ENCODE measurements around the gene TUBA1C. TPM values are rescaled to one million over a fixed set of nuclear protein-coding genes. Genes with fewer than 3 reads are reported as not detected.
A peak's percentile ranks its signal among the peaks of the same experiment; 100 is the strongest.

TUBA1C gene
- total RNA-seq, 4 donors from 2014 or later = 45.5 to 142 (median 55.1) TPM

- H3K9me3 ChIP-seq = no peaks in the 10 kb centered on the region
- H3K36me3 ChIP-seq = no peaks in the 10 kb centered on the region
- no peak for DNase-seq (ENCODE audit: low spot score in 2 of 2)
- H3K27ac ChIP-seq = no peak overlapping the region
- H3K4me1 ChIP-seq = no peaks in the 10 kb centered on the region
- TF ChIP-seq EP300 (IDR thresholded peaks at IDR 0.05) (no peak), CTCF (IDR thresholded peaks at IDR 0.05) (no peak), POLR2A (IDR thresholded peaks at IDR 0.05) (no peak)
- no peak overlapping the region for H3K4me3 ChIP-seq
- peaks cover 0 to 29% of the 10 kb centered on the region in 2 donors for H3K27me3 ChIP-seq
- 78 to 84% methylated on average over 16 to 25 of the region's 25 CpGs for WGBS, 2 donors
Observed at GRCh38 chr12:49283541-49284429, 18.9 kb downstream of the TUBA1C start.

GRCh38 chr12:49284672-49285071, 19.8 kb downstream of the TUBA1C start:
- no peak for DNase-seq (ENCODE audit: low spot score in 2 of 2)
- H3K9me3 ChIP-seq = no peaks in the 10 kb centered on the region
- H3K27me3 ChIP-seq = peaks cover 0 to 29% of the 10 kb centered on the region in 2 donors
- WGBS, 2 donors = 74 to 86% methylated on average over 4 of the region's 4 CpGs
- H3K27ac ChIP-seq = no peak overlapping the region
- no peaks in the 10 kb centered on the region for H3K36me3 ChIP-seq
- no peaks in the 10 kb centered on the region for H3K4me1 ChIP-seq
- TF ChIP-seq EP300 (IDR thresholded peaks at IDR 0.05) (no peak), CTCF (IDR thresholded peaks at IDR 0.05) (no peak), POLR2A (IDR thresholded peaks at IDR 0.05) (no peak)
- H3K4me3 ChIP-seq = no peak overlapping the region

- Histone ChIP-seq H3K36me3 (no peaks in the 10 kb centered on the region), H3K4me3 (no peak overlapping the region), H3K27me3 (peaks cover 0 to 29% of the 10 kb centered on the region in 2 donors), H3K27ac (no peak overlapping the region), H3K9me3 (no peaks in the 10 kb centered on the region), H3K4me1 (peaks cover 0 to 5% (median under 1%) of the 10 kb centered on the region in 4 donors)
- no peak for DNase-seq (ENCODE audit: low spot score in 2 of 2)
- 52 to 55% methylated on average over 6 of the region's 6 CpGs for WGBS, 2 donors
- TF ChIP-seq POLR2A (IDR thresholded peaks at IDR 0.05) (no peak), CTCF (IDR thresholded peaks at IDR 0.05) (no peak), EP300 (IDR thresholded peaks at IDR 0.05) (no peak)
Observed at GRCh38 chr12:49287876-49288275, 23.0 kb downstream of the TUBA1C start.

DNA sequence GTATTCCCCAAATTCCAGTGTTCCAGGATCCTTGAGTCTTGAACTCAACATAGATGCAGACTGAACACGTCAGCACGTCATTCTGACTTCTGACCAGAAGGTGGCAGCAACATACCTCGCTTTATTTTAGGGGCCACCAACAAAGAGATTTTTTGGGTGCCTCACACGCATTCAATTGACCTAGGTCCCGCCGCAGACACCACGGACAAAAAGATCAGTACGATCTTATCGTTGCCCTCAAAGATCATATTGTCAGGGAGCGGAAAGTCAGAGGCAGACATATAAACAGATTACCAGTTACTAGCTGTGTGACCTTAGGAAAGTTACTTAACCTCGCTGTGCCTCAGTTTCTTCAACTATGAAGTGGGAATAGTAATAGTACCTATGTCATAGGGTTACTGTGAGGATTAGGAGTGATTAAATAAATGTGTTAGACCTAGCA, 23.6 kb downstream of the TUBA1C start:
- H3K27ac ChIP-seq = no peak overlapping the region
- H3K27me3 ChIP-seq = peaks cover 0 to 29% of the 10 kb centered on the region in 2 donors
- no peaks in the 10 kb centered on the region for H3K36me3 ChIP-seq
- 11 to 13% methylated on average over 11 of the region's 11 CpGs for WGBS, 2 donors
- H3K4me1 ChIP-seq = peaks cover 0 to 10% (median 4%) of the 10 kb centered on the region in 4 donors
- DNase-seq (ENCODE audit: low spot score in 2 of 2) = peak; percentile 47 to 69
- TF ChIP-seq POLR2A (IDR thresholded peaks at IDR 0.05) (no peak), CTCF (IDR thresholded peaks at IDR 0.05) (peak; percentile 75 to 84 (median 79))
- no peaks in the 10 kb centered on the region for H3K9me3 ChIP-seq
- no peak overlapping the region for H3K4me3 ChIP-seq

DNA sequence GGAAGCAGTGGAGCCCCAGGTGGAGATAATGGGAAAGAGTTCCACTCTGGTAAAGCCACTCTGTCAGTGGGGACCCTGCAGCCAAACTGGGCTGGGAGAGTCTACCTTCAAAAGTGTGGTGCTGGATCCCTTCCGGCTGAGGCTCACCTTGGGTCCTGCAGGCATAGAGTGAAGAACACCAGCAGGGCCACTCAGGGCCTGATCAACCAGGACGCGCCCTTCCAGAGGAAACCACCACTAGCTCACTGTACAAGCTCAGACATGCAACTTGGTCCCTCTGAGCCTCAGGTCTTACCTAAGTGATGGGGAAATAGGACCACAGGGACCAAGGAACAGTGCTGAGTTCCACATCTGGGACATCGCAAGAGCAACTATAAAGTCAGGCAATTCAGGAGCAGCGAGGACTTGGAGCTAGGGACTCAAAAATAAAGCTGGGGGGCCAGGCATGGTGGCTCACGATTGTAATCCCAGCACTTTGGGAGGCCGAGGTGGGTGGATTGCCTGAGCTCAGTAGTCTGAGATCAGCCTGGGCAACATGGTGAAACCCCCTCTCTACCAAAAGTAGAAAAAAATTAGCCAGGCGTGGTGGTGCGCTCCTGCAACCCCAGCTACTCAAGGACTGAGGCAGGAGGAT, 24.2 kb downstream of the TUBA1C start:
- WGBS, 2 donors = 79 to 82% methylated on average over 9 of the region's 9 CpGs
- Histone ChIP-seq H3K9me3 (no peaks in the 10 kb centered on the region), H3K27ac (no peak overlapping the region), H3K36me3 (no peaks in the 10 kb centered on the region), H3K4me3 (no peak overlapping the region), H3K27me3 (peaks cover 0 to 27% of the 10 kb centered on the region in 2 donors), H3K4me1 (peaks cover 0 to 15% (median 5%) of the 10 kb centered on the region in 4 donors)
- DNase-seq (ENCODE audit: low spot score in 2 of 2) = no peak
- no peak for TF ChIP-seq CTCF (IDR thresholded peaks at IDR 0.05)
- no peak for TF ChIP-seq POLR2A (IDR thresholded peaks at IDR 0.05)
